ENCODE data around the gene TBRG4. TPM values are rescaled to one million over a fixed set of nuclear protein-coding genes. Genes with fewer than 3 reads are reported as not detected.

The TBRG4 gene
- polyA plus RNA-seq, 1 experiment = 38.8 TPM

- no peaks in the 10 kb centered on the region for H3K27me3 ChIP-seq (ENCODE audit: control insufficient read depth, insufficient read depth, low read length)
- no peak overlapping the region for H3K4me3 ChIP-seq (ENCODE audit: low read depth, low read length)
- CTCF ChIA-PET = interaction anchor here (0.9 kb wide), 1 partner anchor 29 kb away, joined by 4 read pairs; no protein-coding TSS in a partner anchor
- TF ChIP-seq, protein P1, sequence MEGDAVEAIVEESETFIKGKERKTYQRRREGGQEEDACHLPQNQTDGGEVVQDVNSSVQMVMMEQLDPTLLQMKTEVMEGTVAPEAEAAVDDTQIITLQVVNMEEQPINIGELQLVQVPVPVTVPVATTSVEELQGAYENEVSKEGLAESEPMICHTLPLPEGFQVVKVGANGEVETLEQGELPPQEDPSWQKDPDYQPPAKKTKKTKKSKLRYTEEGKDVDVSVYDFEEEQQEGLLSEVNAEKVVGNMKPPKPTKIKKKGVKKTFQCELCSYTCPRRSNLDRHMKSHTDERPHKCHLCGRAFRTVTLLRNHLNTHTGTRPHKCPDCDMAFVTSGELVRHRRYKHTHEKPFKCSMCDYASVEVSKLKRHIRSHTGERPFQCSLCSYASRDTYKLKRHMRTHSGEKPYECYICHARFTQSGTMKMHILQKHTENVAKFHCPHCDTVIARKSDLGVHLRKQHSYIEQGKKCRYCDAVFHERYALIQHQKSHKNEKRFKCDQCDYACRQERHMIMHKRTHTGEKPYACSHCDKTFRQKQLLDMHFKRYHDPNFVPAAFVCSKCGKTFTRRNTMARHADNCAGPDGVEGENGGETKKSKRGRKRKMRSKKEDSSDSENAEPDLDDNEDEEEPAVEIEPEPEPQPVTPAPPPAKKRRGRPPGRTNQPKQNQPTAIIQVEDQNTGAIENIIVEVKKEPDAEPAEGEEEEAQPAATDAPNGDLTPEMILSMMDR (IDR thresholded peaks at IDR 0.05; ENCODE audit: low read depth, low read length) = no peak
- POLR2A ChIA-PET = no interaction called here
- no peak overlapping the region for H3K27ac ChIP-seq (ENCODE audit: low read depth, low read length)
- H3K9me3 ChIP-seq (ENCODE audit: control insufficient read depth, insufficient read depth, low read length) = no peaks in the 10 kb centered on the region; the same call in 1 of the 2 replicates
- DNase-seq (ENCODE audit: low read depth, low spot score) = no peak
Measured at GRCh38 chr7:45107356-45107755, 4.1 kb downstream of the TBRG4 start.

DNA sequence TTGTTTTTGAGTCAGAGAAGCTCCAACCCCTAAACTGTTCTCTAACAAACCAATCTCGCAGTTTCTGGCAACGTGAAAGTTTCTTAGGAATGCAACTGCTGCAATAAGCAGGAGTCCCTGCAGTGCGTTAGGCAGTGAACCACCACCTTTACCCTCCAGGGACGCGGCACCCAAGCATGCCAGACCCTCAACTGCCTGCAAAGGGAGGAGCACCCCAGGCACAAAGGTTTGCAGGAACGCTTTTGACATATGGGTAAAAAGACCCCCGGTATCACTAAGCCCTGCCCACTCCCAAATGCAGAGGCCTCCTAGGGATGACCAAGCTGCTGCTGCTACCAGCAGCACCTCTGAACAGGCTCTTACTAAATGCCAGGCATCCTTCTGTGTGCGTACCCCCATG is 4.7 kb downstream of the TBRG4 start:
- DNase-seq (ENCODE audit: low read depth, low spot score) = no peak
- H3K9me3 ChIP-seq (ENCODE audit: control insufficient read depth, insufficient read depth, low read length) = no peaks in the 10 kb centered on the region; the same call in 1 of the 2 replicates
- H3K27ac ChIP-seq (ENCODE audit: low read depth, low read length) = no peak overlapping the region
- ChIA-PET POLR2A (no interaction called here), CTCF (interaction anchor here (0.9 kb wide), 1 partner anchor 30 kb away, joined by 4 read pairs; no protein-coding TSS in a partner anchor)
- H3K4me3 ChIP-seq (ENCODE audit: low read depth, low read length) = no peak overlapping the region
- TF ChIP-seq, protein P1 (IDR thresholded peaks at IDR 0.05; ENCODE audit: low read depth, low read length) = no peak
- no peaks in the 10 kb centered on the region for H3K27me3 ChIP-seq (ENCODE audit: control insufficient read depth, insufficient read depth, low read length)

DNA sequence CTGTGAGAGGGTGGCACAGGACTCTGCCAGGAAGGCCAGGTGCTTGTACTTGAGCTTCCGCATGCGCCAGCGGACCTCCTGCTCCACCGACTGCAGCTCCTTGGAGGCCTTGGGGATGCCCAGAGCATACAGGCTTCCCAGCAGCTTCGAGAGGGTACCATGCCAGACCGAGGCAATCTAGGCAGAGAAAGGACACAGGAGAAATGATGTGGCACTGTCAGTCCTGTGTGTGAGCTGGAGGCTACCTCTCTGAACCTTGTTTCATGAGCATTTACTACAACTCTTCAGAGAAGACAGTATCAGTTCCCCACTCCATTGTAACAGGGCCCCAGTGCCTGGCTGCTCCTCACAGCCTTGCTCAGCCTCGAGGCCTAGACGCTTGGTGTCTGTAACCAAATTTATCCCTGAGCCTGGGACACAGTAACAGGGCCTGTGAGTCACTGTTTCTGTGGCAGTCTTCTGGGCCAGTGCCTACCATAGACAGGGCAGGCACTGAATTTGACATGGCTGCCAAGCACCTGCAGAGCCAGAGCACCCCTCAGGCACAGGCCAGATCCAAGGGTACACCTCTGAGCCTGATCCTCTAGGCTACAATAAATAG is 5.8 kb downstream of the TBRG4 start:
- POLR2A ChIA-PET = interaction anchor here (0.6 kb wide), 1 partner anchor 519 kb away, joined by 3 read pairs; no protein-coding TSS in a partner anchor
- CTCF ChIA-PET = no interaction called here

GRCh38 chr7:45104844-45105587 is 6.5 kb downstream of the TBRG4 start:
- DNase-seq (ENCODE audit: low read depth, low spot score) = no peak
- Histone ChIP-seq H3K27ac (ENCODE audit: low read depth, low read length) (no peak overlapping the region), H3K9me3 (ENCODE audit: control insufficient read depth, insufficient read depth, low read length) (no peaks in the 10 kb centered on the region), H3K27me3 (ENCODE audit: control insufficient read depth, insufficient read depth, low read length) (no peaks in the 10 kb centered on the region), H3K4me3 (ENCODE audit: low read depth, low read length) (no peak overlapping the region)
- ChIA-PET CTCF (no interaction called here), POLR2A (interaction anchor here (0.6 kb wide), 1 partner anchor 518 kb away, joined by 3 read pairs; no protein-coding TSS in a partner anchor)
- TF ChIP-seq, protein P1 (IDR thresholded peaks at IDR 0.05; ENCODE audit: low read depth, low read length) = no peak

More for the DNA sequence above, 5.8 kb downstream of the TBRG4 start:
- Histone ChIP-seq H3K27me3 (ENCODE audit: control insufficient read depth, insufficient read depth, low read length) (no peaks in the 10 kb centered on the region), H3K9me3 (ENCODE audit: control insufficient read depth, insufficient read depth, low read length) (no peaks in the 10 kb centered on the region), H3K4me3 (ENCODE audit: low read depth, low read length) (no peak overlapping the region), H3K27ac (ENCODE audit: low read depth, low read length) (no peak overlapping the region)
- TF ChIP-seq, protein P1 (IDR thresholded peaks at IDR 0.05; ENCODE audit: low read depth, low read length) = no peak
- no peak for DNase-seq (ENCODE audit: low read depth, low spot score)
